Astrocyte (in vitro differentiated cells and primary cell): ENCODE data around the gene MMD. TPM values are rescaled to one million over a fixed set of nuclear protein-coding genes. Genes with fewer than 3 reads are reported as not detected.

Experiments used
- DNase-seq: peaks from one replicate; pipeline ENCODE4 v3.0.0-alpha.2; 2010; ENCODE audit warnings: low read depth
- FAIRE-seq: peaks from 2 replicates; lab custom pipeline; 2011; peaks lifted over from hg19 to GRCh38; lab: Jason Lieb, UNC
- H2AFZ ChIP-seq: 2 replicates; pipeline ENCODE4 v1.6.0; 2012; ENCODE audit warnings: low read depth, low read length, inconsistent platforms
- H3K27ac ChIP-seq: 2 replicates; pipeline ENCODE4 v1.5.1; 2011; ENCODE audit warnings: low read depth, low read length, inconsistent platforms
- H3K27me3 ChIP-seq: 2 replicates; pipeline ENCODE4 v1.6.0; 2011; ENCODE audit warnings: low read length, inconsistent platforms; ENCODE audit not compliant: insufficient read depth
- H3K36me3 ChIP-seq: 2 replicates; pipeline ENCODE4 v1.5.1; 2011; ENCODE audit warnings: low read length, inconsistent platforms; ENCODE audit not compliant: insufficient read depth
- H3K4me1 ChIP-seq: 2 replicates; pipeline ENCODE4 v1.5.1; 2011; ENCODE audit warnings: low read length, inconsistent platforms; ENCODE audit not compliant: insufficient read depth
- H3K4me2 ChIP-seq: 2 replicates; pipeline ENCODE4 v1.6.0; 2012; ENCODE audit warnings: low read length, inconsistent platforms
- H3K4me3 ChIP-seq: 2 replicates; pipeline ENCODE4 v1.5.1; 2011; ENCODE audit warnings: low read depth, mild to moderate bottlenecking, low read length, inconsistent platforms; ENCODE audit not compliant: insufficient read depth
- H3K79me2 ChIP-seq: 2 replicates; pipeline ENCODE4 v1.6.0; 2012; ENCODE audit warnings: mild to moderate bottlenecking, low read length, inconsistent platforms; ENCODE audit not compliant: insufficient read depth
- H3K9ac ChIP-seq: 2 replicates; pipeline ENCODE4 v1.6.0; 2012; ENCODE audit warnings: mild to moderate bottlenecking, low read length, inconsistent platforms
- H3K9me3 ChIP-seq: 2 replicates; pipeline ENCODE4 v1.5.1; 2012; ENCODE audit warnings: low read depth, mild to moderate bottlenecking, low read length, inconsistent platforms; ENCODE audit not compliant: insufficient read depth
- H4K20me1 ChIP-seq: 2 replicates; pipeline ENCODE4 v1.6.0; 2012; ENCODE audit warnings: low read length, inconsistent platforms; ENCODE audit not compliant: insufficient read depth
- H3K27ac Mint-ChIP-seq: one replicate; pipeline ENCODE4 v1.8.0; 2021; ENCODE audit warnings: mild to moderate bottlenecking, mixed read lengths; ENCODE audit not compliant: unreplicated experiment
- H3K27me3 Mint-ChIP-seq: one replicate; pipeline ENCODE4 v1.8.0; 2021; ENCODE audit warnings: low read depth, mixed read lengths; ENCODE audit not compliant: unreplicated experiment
- H3K36me3 Mint-ChIP-seq: one replicate; pipeline ENCODE4 v1.8.0; 2021; ENCODE audit warnings: low read depth, mixed read lengths; ENCODE audit not compliant: unreplicated experiment
- H3K4me1 Mint-ChIP-seq: one replicate; pipeline ENCODE4 v1.8.0; 2021; ENCODE audit warnings: low read depth, mixed read lengths; ENCODE audit not compliant: unreplicated experiment
- H3K4me3 Mint-ChIP-seq: one replicate; pipeline ENCODE4 v1.8.0; 2021; ENCODE audit warnings: mild to moderate bottlenecking, moderate library complexity, mixed read lengths; ENCODE audit not compliant: unreplicated experiment
- H3K9me3 Mint-ChIP-seq: one replicate; pipeline ENCODE4 v1.8.0; 2021; ENCODE audit warnings: mild to moderate bottlenecking, mixed read lengths; ENCODE audit not compliant: unreplicated experiment
- EZH2 ChIP-seq: IDR thresholded peaks from 2 replicates; pipeline ENCODE4 v1.6.1; 2012; ENCODE audit warnings: mild to moderate bottlenecking, low read length, inconsistent platforms; ENCODE audit not compliant: insufficient read depth
- total RNA-seq: library from RNA; stranded (reverse); gene quantifications from 2 replicates; pipeline ENCODE4 v1.2.1, GENCODE V29; 2021
- TF ChIP-seq, protein P1 (sequence below): IDR thresholded peaks from 2 replicates; pipeline ENCODE4 v1.5.1; 2011; ENCODE audit warnings: low read depth, mild to moderate bottlenecking, inconsistent platforms, low read length, moderate library complexity; ENCODE audit not compliant: insufficient read depth

Gene MMD
- total RNA-seq, 1 donor from 2014 or later: 8.6 TPM

DNA sequence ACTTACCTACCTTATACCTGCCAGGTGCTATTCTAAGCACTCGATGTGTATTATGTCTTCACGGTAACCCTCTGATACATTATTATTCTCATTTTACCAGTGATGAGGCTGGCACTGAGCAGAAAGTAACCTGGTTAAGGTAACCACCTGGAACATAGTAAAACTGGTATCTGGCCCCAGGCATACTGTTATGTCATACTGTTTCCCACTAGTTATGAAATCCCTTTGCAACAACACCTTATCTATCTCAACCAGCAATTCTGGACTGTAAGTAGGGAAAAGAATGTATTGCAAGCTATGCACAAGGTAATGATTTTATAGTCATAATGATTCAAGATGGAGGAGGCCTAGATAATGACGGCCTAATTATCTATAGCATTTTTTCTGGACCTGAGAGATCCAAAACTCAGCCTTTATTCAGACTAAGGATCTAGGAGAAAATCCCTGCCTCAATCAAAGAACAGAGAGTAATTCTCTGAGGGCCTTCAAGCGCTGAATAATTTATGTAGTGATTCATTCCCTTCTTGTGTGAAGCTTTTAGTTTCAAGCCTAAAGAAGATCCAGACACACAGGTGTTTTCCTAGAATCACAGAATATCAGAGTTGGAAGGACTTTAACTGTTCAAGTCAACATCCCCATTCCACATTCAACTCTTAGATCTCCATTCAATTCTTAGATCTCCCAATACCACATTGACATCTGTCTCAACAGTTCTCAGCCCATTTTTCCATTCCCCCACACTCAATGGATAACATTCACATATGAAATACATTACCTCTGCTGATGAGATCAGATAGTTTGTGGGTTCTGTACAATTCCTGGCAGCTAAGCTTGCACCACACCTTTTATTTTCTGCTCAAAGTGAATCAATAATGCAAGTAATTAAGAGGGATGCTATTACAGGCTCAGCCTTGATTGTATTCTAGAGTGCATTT lies 14.9 kb upstream of the MMD start:
- peaks cover 2% of the 10 kb centered on the region for H3K9me3 Mint-ChIP-seq
- Histone ChIP-seq H3K36me3 (no peaks in the 10 kb centered on the region), H2AFZ (no peak overlapping the region), H3K4me2 (no peak overlapping the region), H3K4me1 (no peaks in the 10 kb centered on the region), H3K27me3 (peaks cover 3% of the 10 kb centered on the region), H4K20me1 (no peaks in the 10 kb centered on the region), H3K9ac (no peak overlapping the region), H3K79me2 (no peaks in the 10 kb centered on the region), H3K27ac (no peak overlapping the region), H3K4me3 (no peak overlapping the region), H3K9me3 (no peaks in the 10 kb centered on the region)
- FAIRE-seq (no peak), DNase-seq (no peak)
- H3K36me3 Mint-ChIP-seq: no peaks in the 10 kb centered on the region
- H3K4me3 Mint-ChIP-seq: no peak overlapping the region
- TF ChIP-seq, protein P1, sequence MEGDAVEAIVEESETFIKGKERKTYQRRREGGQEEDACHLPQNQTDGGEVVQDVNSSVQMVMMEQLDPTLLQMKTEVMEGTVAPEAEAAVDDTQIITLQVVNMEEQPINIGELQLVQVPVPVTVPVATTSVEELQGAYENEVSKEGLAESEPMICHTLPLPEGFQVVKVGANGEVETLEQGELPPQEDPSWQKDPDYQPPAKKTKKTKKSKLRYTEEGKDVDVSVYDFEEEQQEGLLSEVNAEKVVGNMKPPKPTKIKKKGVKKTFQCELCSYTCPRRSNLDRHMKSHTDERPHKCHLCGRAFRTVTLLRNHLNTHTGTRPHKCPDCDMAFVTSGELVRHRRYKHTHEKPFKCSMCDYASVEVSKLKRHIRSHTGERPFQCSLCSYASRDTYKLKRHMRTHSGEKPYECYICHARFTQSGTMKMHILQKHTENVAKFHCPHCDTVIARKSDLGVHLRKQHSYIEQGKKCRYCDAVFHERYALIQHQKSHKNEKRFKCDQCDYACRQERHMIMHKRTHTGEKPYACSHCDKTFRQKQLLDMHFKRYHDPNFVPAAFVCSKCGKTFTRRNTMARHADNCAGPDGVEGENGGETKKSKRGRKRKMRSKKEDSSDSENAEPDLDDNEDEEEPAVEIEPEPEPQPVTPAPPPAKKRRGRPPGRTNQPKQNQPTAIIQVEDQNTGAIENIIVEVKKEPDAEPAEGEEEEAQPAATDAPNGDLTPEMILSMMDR: no peak
- TF ChIP-seq EZH2: no peak
- peaks cover 16% of the 10 kb centered on the region for H3K4me1 Mint-ChIP-seq
- H3K27ac Mint-ChIP-seq: no peak overlapping the region
- no peaks in the 10 kb centered on the region for H3K27me3 Mint-ChIP-seq

DNA sequence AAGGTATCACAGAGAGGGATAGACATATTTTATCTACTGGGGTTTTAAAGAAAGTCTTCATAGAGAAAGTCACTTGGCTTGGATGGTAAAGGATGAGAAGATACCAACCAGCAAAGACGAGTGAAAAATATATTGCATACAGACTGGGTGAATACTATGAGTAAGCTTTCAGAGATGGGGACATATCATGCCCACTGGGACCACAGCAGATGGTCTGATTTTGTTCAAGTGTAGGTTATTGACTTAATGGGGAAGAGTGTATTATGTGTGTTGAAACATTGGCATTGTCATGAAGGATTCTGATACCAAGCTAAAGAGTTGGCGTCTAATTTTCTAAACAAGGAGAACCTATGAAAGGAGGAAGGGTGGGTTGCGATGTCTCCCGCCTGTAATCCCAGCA lies 13.8 kb upstream of the MMD start:
- Mint-ChIP-seq H3K4me1 (peaks cover 18% of the 10 kb centered on the region), H3K27me3 (no peaks in the 10 kb centered on the region)
- TF ChIP-seq, protein P1: no peak
- no peak for TF ChIP-seq EZH2

DNA sequence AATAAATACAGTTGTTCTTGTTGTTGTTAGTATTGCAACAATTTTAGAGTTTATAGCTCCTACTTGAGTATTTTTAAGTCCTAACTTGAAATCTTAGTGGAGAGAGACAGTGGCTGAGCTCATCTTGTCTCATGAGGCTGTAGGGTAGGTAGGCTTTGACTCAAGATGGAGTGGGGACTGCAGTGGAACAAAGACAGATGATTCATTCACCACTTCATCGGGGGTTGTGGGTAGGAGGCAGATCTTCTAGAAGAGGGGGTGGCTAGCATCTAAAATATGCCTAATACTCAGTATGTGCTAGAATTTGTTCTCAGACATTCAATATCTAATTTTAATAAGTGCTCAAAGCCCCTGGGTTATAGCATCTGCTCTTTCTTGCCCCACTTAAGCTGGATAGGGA lies 13.1 kb upstream of the MMD start:
- FAIRE-seq (no peak), DNase-seq (no peak)
- H2AFZ ChIP-seq: no peak overlapping the region
- H3K9me3 ChIP-seq: no peaks in the 10 kb centered on the region
- H3K27ac Mint-ChIP-seq: no peak overlapping the region
- H3K27me3 ChIP-seq: no peaks in the 10 kb centered on the region
- H3K36me3 ChIP-seq: no peaks in the 10 kb centered on the region
- no peak overlapping the region for H3K4me3 ChIP-seq
- peaks cover 2% of the 10 kb centered on the region for H3K9me3 Mint-ChIP-seq
- H3K4me1 Mint-ChIP-seq: peaks cover 18% of the 10 kb centered on the region
- TF ChIP-seq, protein P1: no peak
- no peak for TF ChIP-seq EZH2
- no peaks in the 10 kb centered on the region for H3K79me2 ChIP-seq
- no peak overlapping the region for H3K4me3 Mint-ChIP-seq
- no peaks in the 10 kb centered on the region for H3K27me3 Mint-ChIP-seq
- H3K27ac ChIP-seq: no peak overlapping the region
- H3K4me2 ChIP-seq: no peak overlapping the region
- no peaks in the 10 kb centered on the region for H4K20me1 ChIP-seq
- no peaks in the 10 kb centered on the region for H3K4me1 ChIP-seq
- no peaks in the 10 kb centered on the region for H3K36me3 Mint-ChIP-seq
- no peak overlapping the region for H3K9ac ChIP-seq

More for the DNA sequence above, 13.8 kb upstream of the MMD start:
- H3K4me2 ChIP-seq: no peak overlapping the region
- no peaks in the 10 kb centered on the region for H3K4me1 ChIP-seq
- no peak overlapping the region for H2AFZ ChIP-seq
- Mint-ChIP-seq H3K4me3 (no peak overlapping the region), H3K36me3 (no peaks in the 10 kb centered on the region), H3K27ac (no peak overlapping the region), H3K9me3 (peaks cover 2% of the 10 kb centered on the region)
- H3K79me2 ChIP-seq: no peaks in the 10 kb centered on the region
- H3K27ac ChIP-seq: no peak overlapping the region
- peaks cover 3% of the 10 kb centered on the region for H3K27me3 ChIP-seq
- no peaks in the 10 kb centered on the region for H3K9me3 ChIP-seq
- no peak overlapping the region for H3K4me3 ChIP-seq
- H3K36me3 ChIP-seq: no peaks in the 10 kb centered on the region
- FAIRE-seq: no peak
- H4K20me1 ChIP-seq: no peaks in the 10 kb centered on the region
- no peak for DNase-seq
- H3K9ac ChIP-seq: no peak overlapping the region
